GM12874 (cell line): ENCODE results near the gene KCTD3.

Experiments
- CTCF ChIP-seq: IDR thresholded peaks from 2 replicates; pipeline ENCODE4 v1.5.1; 2011; ENCODE audit warnings: low read depth, mild to moderate bottlenecking, control low read depth, low read length, moderate library complexity; ENCODE audit not compliant: insufficient read depth

KCTD3 gene

GRCh38 chr1:215543806-215544205 is 23.3 kb upstream of the KCTD3 start:
- TF ChIP-seq CTCF = no peak

- TF ChIP-seq CTCF = no peak
Observed at GRCh38 chr1:215544566-215544965, 22.5 kb upstream of the KCTD3 start.

- no peak for TF ChIP-seq CTCF
Observed at GRCh38 chr1:215545096-215545495, 22.0 kb upstream of the KCTD3 start.

GRCh38 chr1:215547011-215547410 is 20.1 kb upstream of the KCTD3 start:
- no peak for TF ChIP-seq CTCF

GRCh38 chr1:215551806-215552205 is 15.3 kb upstream of the KCTD3 start:
- TF ChIP-seq CTCF = no peak

- TF ChIP-seq CTCF = no peak
Observed at GRCh38 chr1:215554865-215555264, 12.2 kb upstream of the KCTD3 start.

- TF ChIP-seq CTCF = no peak
Observed at GRCh38 chr1:215555531-215555930, 11.6 kb upstream of the KCTD3 start.

- no peak for TF ChIP-seq CTCF
Observed at GRCh38 chr1:215556996-215557395, 10.1 kb upstream of the KCTD3 start.
